Smooth muscle cell (in vitro differentiated cells): ENCODE measurements around the gene CSNK2A1. TPM values are rescaled to one million over a fixed set of nuclear protein-coding genes. Genes with fewer than 3 reads are reported as not detected.

Experiments used
- DNase-seq: peaks from one replicate; lab custom pipeline; 2025; ENCODE audit not compliant: unreplicated experiment; lab: John Stamatoyannopoulos, UW
- H2AFZ ChIP-seq: fragments of 200-600 bp; sonication (generic); 2 replicates; pipeline ENCODE4 v1.6.0; 2016; ENCODE audit warnings: antibody characterized with exemption, low read depth, mild to moderate bottlenecking
- H3F3A ChIP-seq: fragments of 200-600 bp; sonication (generic); 2 replicates; pipeline ENCODE4 v1.6.0; 2017; ENCODE audit warnings: antibody characterized with exemption, low read depth
- H3K27ac ChIP-seq: fragments of 200-600 bp; sonication (generic); 2 replicates; pipeline ENCODE4 v1.5.1; 2016; ENCODE audit warnings: low read depth, mild to moderate bottlenecking
- H3K27me3 ChIP-seq: fragments of 200-600 bp; sonication (generic); 2 replicates; pipeline ENCODE4 v1.6.1; 2016; ENCODE audit warnings: low read depth, mild to moderate bottlenecking
- H3K36me3 ChIP-seq: fragments of 200-600 bp; sonication (generic); 2 replicates; pipeline ENCODE4 v1.5.1; 2016; ENCODE audit warnings: low read depth
- H3K4me1 ChIP-seq: fragments of 200-600 bp; sonication (generic); 2 replicates; pipeline ENCODE4 v1.5.1; 2016; ENCODE audit warnings: low read depth
- H3K4me2 ChIP-seq: fragments of 200-600 bp; sonication (generic); 2 replicates; pipeline ENCODE4 v1.6.0; 2016; ENCODE audit warnings: mild to moderate bottlenecking
- H3K4me3 ChIP-seq: fragments of 200-600 bp; sonication (generic); 2 replicates; pipeline ENCODE4 v1.5.1; 2016; ENCODE audit warnings: mild to moderate bottlenecking
- H3K79me2 ChIP-seq: fragments of 200-600 bp; sonication (generic); 2 replicates; pipeline ENCODE4 v1.6.0; 2016; ENCODE audit warnings: low read depth, mild to moderate bottlenecking
- H3K9ac ChIP-seq: fragments of 200-600 bp; sonication (generic); 2 replicates; pipeline ENCODE4 v1.6.0; 2016; ENCODE audit warnings: low read depth
- H3K9me3 ChIP-seq: fragments of 200-600 bp; sonication (generic); replicated peaks from 2 replicates; pipeline ENCODE4 v1.5.1; 2016; ENCODE audit warnings: low read depth
- H4K20me1 ChIP-seq: fragments of 200-600 bp; sonication (generic); 2 replicates; pipeline ENCODE4 v1.6.0; 2016; ENCODE audit warnings: low read depth
- CTCF ChIP-seq: fragments of 200-600 bp; sonication (generic); IDR thresholded peaks from 2 replicates; pipeline ENCODE4 v1.5.1; 2017; ENCODE audit warnings: borderline replicate concordance, mild to moderate bottlenecking, antibody characterized with exemption; ENCODE audit not compliant: insufficient read depth, poor library complexity, severe bottlenecking
- WGBS: methylation state at CpG from one replicate; pipeline ENCODE4 v1.1.7; 2016; ENCODE audit warnings: low lambda C conversion rate; 5-methylcytosine and 5-hydroxymethylcytosine counted together
- polyA plus RNA-seq: library from polyadenylated mRNA; unstranded; fragments of >200 nt; fragmentation: Nextera tagmentation; extraction: Ambion mirVana; gene quantifications from 2 replicates; pipeline ENCODE4 v1.2.1, GENCODE V29; 2016
- total RNA-seq: library from RNA; depleted of rRNA; stranded (reverse); fragments of >200 nt; gene quantifications from 2 replicates; pipeline ENCODE4 v1.2.3, GENCODE V29; 2014

The CSNK2A1 gene
- total and polyA plus RNA-seq, 2 experiments from 2014 or later: 82.6 to 205 TPM

DNA sequence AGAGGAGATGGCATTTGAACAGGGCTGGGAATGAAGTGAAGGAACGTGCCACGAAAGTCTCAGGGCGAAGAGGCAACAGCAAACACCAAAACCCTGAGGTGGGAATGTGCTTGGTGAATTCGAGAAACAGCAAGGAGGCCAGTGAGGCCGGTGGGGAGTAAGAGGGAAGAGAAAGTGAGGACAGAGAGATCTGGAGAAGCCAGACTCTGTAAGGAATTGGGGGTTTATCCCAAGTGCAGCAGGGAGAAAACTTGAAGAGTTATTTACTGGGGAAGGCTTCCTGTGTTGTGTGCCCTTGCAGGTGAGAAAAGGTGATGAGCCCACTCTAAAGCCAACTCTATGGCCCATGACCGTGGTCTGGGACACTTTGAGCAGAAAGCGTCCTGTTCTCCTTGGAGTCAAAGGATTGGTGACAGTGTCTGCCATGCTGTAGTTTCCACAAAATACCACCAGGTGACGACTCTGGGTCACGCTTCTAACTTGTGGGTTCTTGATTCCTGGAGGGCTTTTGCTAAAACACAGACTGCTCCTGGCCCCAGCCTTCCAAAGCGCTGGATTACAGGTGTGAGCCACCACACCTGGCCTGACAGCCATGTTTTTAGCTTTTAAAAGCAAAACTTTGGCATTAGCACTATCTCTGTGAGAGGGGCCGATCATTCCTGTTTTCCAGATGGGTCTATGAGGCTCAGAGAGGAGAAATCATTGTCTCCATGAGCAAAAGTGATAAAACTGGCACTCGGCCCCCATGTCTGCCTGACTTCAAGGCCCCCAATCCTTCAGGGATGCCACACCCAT is 18.0 kb upstream of the CSNK2A1 start:
- peak; percentile 10 for DNase-seq
- no peaks in the 10 kb centered on the region for H3K36me3 ChIP-seq
- no peak overlapping the region for H3K9ac ChIP-seq
- H3K4me2 ChIP-seq: no peak overlapping the region
- H2AFZ ChIP-seq: no peak overlapping the region
- peaks cover 7% of the 10 kb centered on the region for H3K27me3 ChIP-seq
- no peaks in the 10 kb centered on the region for H3F3A ChIP-seq
- no peaks in the 10 kb centered on the region for H3K79me2 ChIP-seq
- H3K4me3 ChIP-seq: no peak overlapping the region
- H3K27ac ChIP-seq: no peak overlapping the region
- no peaks in the 10 kb centered on the region for H3K9me3 ChIP-seq
- WGBS: 42% methylated on average over 12 of the region's 12 CpGs
- peak; percentile 80 for TF ChIP-seq CTCF
- H3K4me1 ChIP-seq: no peaks in the 10 kb centered on the region
- no peaks in the 10 kb centered on the region for H4K20me1 ChIP-seq

DNA sequence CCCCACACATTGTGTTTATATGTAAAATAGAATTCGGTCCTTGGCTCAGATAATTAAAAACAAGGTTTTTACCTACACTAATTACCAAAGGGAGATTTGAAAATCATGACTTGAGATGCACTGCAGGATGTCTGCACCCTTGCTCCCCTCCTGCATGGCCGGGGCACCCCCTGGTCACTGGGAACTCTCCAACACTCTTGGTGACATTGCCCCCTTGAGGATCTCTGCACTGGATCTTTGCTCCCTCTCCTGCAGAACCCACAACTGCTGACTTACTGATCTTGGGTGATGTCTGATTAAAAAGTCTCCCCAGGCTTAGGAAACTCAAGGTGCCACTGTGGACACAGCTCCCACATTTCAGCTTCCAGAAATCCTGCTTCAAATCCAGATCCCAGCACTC is 17.1 kb upstream of the CSNK2A1 start:
- Histone ChIP-seq H4K20me1 (no peaks in the 10 kb centered on the region), H3K79me2 (no peaks in the 10 kb centered on the region), H3K9me3 (no peaks in the 10 kb centered on the region), H3K9ac (no peak overlapping the region), H3K27me3 (peaks cover 7% of the 10 kb centered on the region), H3K4me1 (no peaks in the 10 kb centered on the region), H2AFZ (no peak overlapping the region), H3K36me3 (no peaks in the 10 kb centered on the region), H3F3A (no peaks in the 10 kb centered on the region), H3K4me2 (no peak overlapping the region), H3K4me3 (no peak overlapping the region), H3K27ac (no peak overlapping the region)
- whole genome bisulfite sequencing: 77% methylated on average over 2 of the region's 2 CpGs
- TF ChIP-seq CTCF: no peak
- DNase-seq: no peak

GRCh38 chr20:558117-558516 is 14.5 kb upstream of the CSNK2A1 start:
- H3K9ac ChIP-seq: no peak overlapping the region
- H3K4me2 ChIP-seq: no peak overlapping the region
- no peak overlapping the region for H2AFZ ChIP-seq
- H4K20me1 ChIP-seq: no peaks in the 10 kb centered on the region
- no peaks in the 10 kb centered on the region for H3K9me3 ChIP-seq
- TF ChIP-seq CTCF: no peak
- WGBS: 83% methylated on average over 3 of the region's 3 CpGs
- H3K79me2 ChIP-seq: no peaks in the 10 kb centered on the region
- H3K4me1 ChIP-seq: no peaks in the 10 kb centered on the region
- no peak overlapping the region for H3K27ac ChIP-seq
- no peaks in the 10 kb centered on the region for H3F3A ChIP-seq
- no peak overlapping the region for H3K4me3 ChIP-seq
- H3K27me3 ChIP-seq: peaks cover 19% of the 10 kb centered on the region
- DNase-seq: no peak
- H3K36me3 ChIP-seq: no peaks in the 10 kb centered on the region

- Histone ChIP-seq H3K27me3 (peaks cover 22% of the 10 kb centered on the region), H3K36me3 (no peaks in the 10 kb centered on the region), H3K9me3 (no peaks in the 10 kb centered on the region), H3K79me2 (no peaks in the 10 kb centered on the region), H2AFZ (no peak overlapping the region), H3K4me1 (no peaks in the 10 kb centered on the region), H3K4me2 (no peak overlapping the region), H3K27ac (no peak overlapping the region), H3K4me3 (no peak overlapping the region), H4K20me1 (no peaks in the 10 kb centered on the region), H3F3A (no peaks in the 10 kb centered on the region), H3K9ac (no peak overlapping the region)
- no peak for DNase-seq
- WGBS: 98% methylated on average over 2 of the region's 2 CpGs
- TF ChIP-seq CTCF: no peak
Measured at GRCh38 chr20:556984-557383, 13.4 kb upstream of the CSNK2A1 start.
